ENCODE data around the gene ZIC5.

The ZIC5 gene

GRCh38 chr13:99991828-99992775 is 20.5 kb upstream of the ZIC5 start:
- Histone ChIP-seq H3K4me2 (ENCODE audit: low read length, poor library complexity, severe bottlenecking) (peak overlapping the region; percentile 59), H3K23ac (ENCODE audit: low read length in 2 of 2) (no peak overlapping the region), H3K4ac (ENCODE audit: low read depth in 1 of 2, low read length in 2 of 2) (no peak overlapping the region), H3K9ac (ENCODE audit: low read length) (no peak overlapping the region), H3K36me3 (ENCODE audit: control insufficient read depth in 1 of 2, insufficient read depth in 2 of 2, low read depth in 1 of 2, low read length in 2 of 2) (peaks cover 0 to 3% of the 10 kb centered on the region in 2 experiments), H3K27me3 (ENCODE audit: control insufficient read depth in 1 of 2, insufficient read depth in 1 of 2, low read length in 2 of 2) (peaks cover 0 to 100% of the 10 kb centered on the region in 2 experiments), H3K14ac (ENCODE audit: low read length in 2 of 2) (no peak overlapping the region), H3K79me1 (replicated peaks; ENCODE audit: low read length, poor library complexity, severe bottlenecking) (no peaks in the 10 kb centered on the region), H2BK15ac (ENCODE audit: low read depth, poor library complexity, severe bottlenecking) (no peak overlapping the region), H3K4me3 (ENCODE audit: insufficient read depth in 1 of 2, low read depth in 1 of 2, low read length in 2 of 2) (no peak overlapping the region), H3K4me1 (ENCODE audit: control insufficient read depth, insufficient read depth, low read depth, low read length) (peaks cover 31% of the 10 kb centered on the region), H2BK120ac (ENCODE audit: low read depth, low read length) (no peak overlapping the region), H3K9me3 (ENCODE audit: control insufficient read depth, low read length) (peaks cover 18% of the 10 kb centered on the region), H2BK12ac (ENCODE audit: low read length in 2 of 2) (no peak overlapping the region), H2AFZ (ENCODE audit: low read depth, low read length) (no peak overlapping the region), H2BK5ac (ENCODE audit: low read depth, low read length, poor library complexity, severe bottlenecking) (peak overlapping the region; percentile 92), H3K18ac (ENCODE audit: low read depth in 1 of 2, low read length in 2 of 2) (no peak overlapping the region), H3K27ac (ENCODE audit: low read length, poor library complexity, severe bottlenecking) (peak overlapping the region; percentile 89), H4K8ac (ENCODE audit: low read length) (no peak overlapping the region), H2AK5ac (ENCODE audit: low read length, severe bottlenecking) (peak overlapping the region; percentile 69), H4K91ac (ENCODE audit: low read length) (no peak overlapping the region)
- no peak for DNase-seq
- WGBS = 13% methylated on average over 27 of the region's 36 CpGs

GRCh38 chr13:99991013-99991827 is 19.7 kb upstream of the ZIC5 start:
- H3K36me3 ChIP-seq (ENCODE audit: control insufficient read depth in 1 of 2, insufficient read depth in 2 of 2, low read depth in 1 of 2, low read length in 2 of 2) = peaks cover 0 to 3% of the 10 kb centered on the region in 2 experiments
- H3K14ac ChIP-seq (ENCODE audit: low read length in 2 of 2) = no peak overlapping the region
- peak overlapping the region; percentile 92 for H2BK5ac ChIP-seq (ENCODE audit: low read depth, low read length, poor library complexity, severe bottlenecking)
- H4K8ac ChIP-seq (ENCODE audit: low read length) = no peak overlapping the region
- H3K18ac ChIP-seq (ENCODE audit: low read depth in 1 of 2, low read length in 2 of 2) = no peak overlapping the region
- no peaks in the 10 kb centered on the region for H3K79me1 ChIP-seq (replicated peaks; ENCODE audit: low read length, poor library complexity, severe bottlenecking)
- H3K4me1 ChIP-seq (ENCODE audit: control insufficient read depth, insufficient read depth, low read depth, low read length) = peaks cover 30% of the 10 kb centered on the region
- no peak overlapping the region for H3K4me3 ChIP-seq (ENCODE audit: insufficient read depth in 1 of 2, low read depth in 1 of 2, low read length in 2 of 2)
- H3K23ac ChIP-seq (ENCODE audit: low read length in 2 of 2) = no peak overlapping the region
- DNase-seq = no peak
- peak overlapping the region; percentile 85 for H2AK5ac ChIP-seq (ENCODE audit: low read length, severe bottlenecking)
- no peak overlapping the region for H3K9ac ChIP-seq (ENCODE audit: low read length)
- H2BK12ac ChIP-seq (ENCODE audit: low read length in 2 of 2) = no peak overlapping the region
- H4K91ac ChIP-seq (ENCODE audit: low read length) = no peak overlapping the region
- 6% methylated on average over 32 of the region's 35 CpGs for WGBS
- H3K9me3 ChIP-seq (ENCODE audit: control insufficient read depth, low read length) = peaks cover 15% of the 10 kb centered on the region
- peak overlapping the region; percentile 89 for H3K27ac ChIP-seq (ENCODE audit: low read length, poor library complexity, severe bottlenecking)
- no peak overlapping the region for H2AFZ ChIP-seq (ENCODE audit: low read depth, low read length)
- H2BK120ac ChIP-seq (ENCODE audit: low read depth, low read length) = no peak overlapping the region
- H3K27me3 ChIP-seq (ENCODE audit: control insufficient read depth in 1 of 2, insufficient read depth in 1 of 2, low read length in 2 of 2) = peaks cover 0 to 100% of the 10 kb centered on the region in 2 experiments
- H2BK15ac ChIP-seq (ENCODE audit: low read depth, poor library complexity, severe bottlenecking) = no peak overlapping the region
- H3K4ac ChIP-seq (ENCODE audit: low read depth in 1 of 2, low read length in 2 of 2) = no peak overlapping the region
- H3K4me2 ChIP-seq (ENCODE audit: low read length, poor library complexity, severe bottlenecking) = peak overlapping the region; percentile 59

GRCh38 chr13:99990126-99990977 is 18.8 kb upstream of the ZIC5 start:
- Histone ChIP-seq H3K27me3 (ENCODE audit: control insufficient read depth in 1 of 2, insufficient read depth in 1 of 2, low read length in 2 of 2) (peaks cover 0 to 99% of the 10 kb centered on the region in 2 experiments), H4K8ac (ENCODE audit: low read length) (no peak overlapping the region), H3K4me1 (ENCODE audit: control insufficient read depth, insufficient read depth, low read depth, low read length) (peaks cover 30% of the 10 kb centered on the region), H2BK15ac (ENCODE audit: low read depth, poor library complexity, severe bottlenecking) (no peak overlapping the region), H2BK12ac (ENCODE audit: low read length in 2 of 2) (no peak overlapping the region), H3K79me1 (replicated peaks; ENCODE audit: low read length, poor library complexity, severe bottlenecking) (no peaks in the 10 kb centered on the region), H2BK120ac (ENCODE audit: low read depth, low read length) (no peak overlapping the region), H2AK5ac (ENCODE audit: low read length, severe bottlenecking) (peak overlapping the region; percentile 88), H4K91ac (ENCODE audit: low read length) (no peak overlapping the region), H3K27ac (ENCODE audit: low read length, poor library complexity, severe bottlenecking) (peak overlapping the region; percentile 89), H3K4me3 (ENCODE audit: insufficient read depth in 1 of 2, low read depth in 1 of 2, low read length in 2 of 2) (no peak overlapping the region), H3K9me3 (ENCODE audit: control insufficient read depth, low read length) (peaks cover 8% of the 10 kb centered on the region), H3K4ac (ENCODE audit: low read depth in 1 of 2, low read length in 2 of 2) (no peak overlapping the region), H3K14ac (ENCODE audit: low read length in 2 of 2) (no peak overlapping the region), H3K23ac (ENCODE audit: low read length in 2 of 2) (no peak overlapping the region), H3K36me3 (ENCODE audit: control insufficient read depth in 1 of 2, insufficient read depth in 2 of 2, low read depth in 1 of 2, low read length in 2 of 2) (peaks cover 0 to 6% of the 10 kb centered on the region in 2 experiments), H3K9ac (ENCODE audit: low read length) (no peak overlapping the region), H2AFZ (ENCODE audit: low read depth, low read length) (no peak overlapping the region), H3K4me2 (ENCODE audit: low read length, poor library complexity, severe bottlenecking) (peak overlapping the region; percentile 78), H3K18ac (ENCODE audit: low read depth in 1 of 2, low read length in 2 of 2) (no peak overlapping the region), H2BK5ac (ENCODE audit: low read depth, low read length, poor library complexity, severe bottlenecking) (peak overlapping the region; percentile 80)
- 12% methylated on average over 42 of the region's 42 CpGs for WGBS
- DNase-seq = no peak

Data from mesenchymal stem cell (in vitro differentiated cells and primary cell).